PC-9 (cell line): Measurements from ENCODE around the gene RGL2. TPM values are rescaled to one million over a fixed set of nuclear protein-coding genes. Genes with fewer than 3 reads are reported as not detected.

Experiments
- BruUV-seq: library from RNA; stranded (reverse); fragments of 400-500 nt; replicated peaks from 2 replicates; lab custom pipeline; 2021; lab: Mats Ljungman, UMichigan
- CTCF ChIA-PET: fragments of 300-600 bp; sonication (Branson Sonifier 250); formaldehyde crosslinking; loops from one replicate; lab custom pipeline; 2022; ENCODE audit warnings: antibody characterized with exemption; lab: Charles Lee
- POLR2A ChIA-PET: fragments of 300-600 bp; sonication (Branson Sonifier 250); formaldehyde crosslinking; loops from one replicate; lab custom pipeline; 2022; ENCODE audit warnings: antibody characterized with exemption; ENCODE audit not compliant: unreplicated experiment; lab: Charles Lee
- DNase-seq, 2 experiments: peaks; one replicate each; pipeline versions ENCODE4 v3.0.0 to v3.0.0-alpha.2; 2015 to 2022; ENCODE audit warnings: mixed read lengths in 1 of 2
- H2AFZ ChIP-seq: fragments of 200-600 bp; sonication (generic); 2 replicates; pipeline ENCODE4 v1.8.1; 2017; ENCODE audit warnings: antibody characterized with exemption
- H3F3A ChIP-seq: fragments of 200-600 bp; sonication (generic); 2 replicates; pipeline ENCODE4 v1.8.1; 2017; ENCODE audit warnings: antibody characterized with exemption, mild to moderate bottlenecking, low read depth; ENCODE audit not compliant: insufficient read depth
- H3K27ac ChIP-seq: fragments of 200-600 bp; sonication (generic); 2 replicates; pipeline ENCODE4 v1.6.1; 2016; ENCODE audit warnings: mixed run types
- H3K27me3 ChIP-seq: fragments of 200-600 bp; sonication (generic); 2 replicates; pipeline ENCODE4 v1.6.1; 2016; ENCODE audit warnings: low read depth, mixed run types; ENCODE audit not compliant: insufficient read depth
- H3K36me3 ChIP-seq: fragments of 200-600 bp; sonication (generic); 2 replicates; pipeline ENCODE4 v1.6.1; 2016; ENCODE audit warnings: low read depth, mixed run types
- H3K4me1 ChIP-seq: fragments of 200-600 bp; sonication (generic); replicated peaks from 2 replicates; pipeline ENCODE4 v1.6.1; 2016; ENCODE audit warnings: mixed run types; ENCODE audit not compliant: insufficient read depth
- H3K4me2 ChIP-seq: fragments of 200-600 bp; sonication (generic); 2 replicates; pipeline ENCODE4 v1.6.1; 2017; ENCODE audit warnings: mixed run types
- H3K4me3 ChIP-seq: fragments of 200-600 bp; sonication (generic); 2 replicates; pipeline ENCODE4 v1.6.1; 2016; ENCODE audit warnings: mixed run types
- H3K79me2 ChIP-seq: fragments of 200-600 bp; sonication (generic); 2 replicates; pipeline ENCODE4 v1.6.1; 2017; ENCODE audit warnings: low read depth, mixed run types
- H3K9me2 ChIP-seq: fragments of 200-600 bp; sonication (generic); 2 replicates; pipeline ENCODE4 v1.8.1; 2017; ENCODE audit warnings: mild to moderate bottlenecking; ENCODE audit not compliant: insufficient read depth
- H3K9me3 ChIP-seq: fragments of 200-600 bp; sonication (generic); 2 replicates; pipeline ENCODE4 v1.8.1; 2016; ENCODE audit warnings: low read depth; ENCODE audit not compliant: insufficient read depth
- H4K20me1 ChIP-seq: fragments of 200-600 bp; sonication (generic); 2 replicates; pipeline ENCODE4 v1.8.1; 2017; ENCODE audit not compliant: insufficient read depth
- CTCF ChIP-seq: fragments of 200-600 bp; sonication (generic); conservative IDR thresholded peaks from 2 replicates; pipeline ENCODE4 v1.6.1; 2017; ENCODE audit warnings: mixed run types, antibody characterized with exemption, mild to moderate bottlenecking, moderate library complexity
- EZH2 ChIP-seq: fragments of 200-600 bp; sonication (generic); IDR thresholded peaks from 2 replicates; pipeline ENCODE4 v1.8.0; 2017; ENCODE audit warnings: antibody characterized with exemption, low read depth
- intact Hi-C: fragments of 100-400 bp; cut with micrococcal nuclease; formaldehyde crosslinking; loops from one replicate; pipeline ENCODE4 v1.10.0; 2022; ENCODE audit not compliant: unreplicated experiment
- total RNA-seq: library from RNA; stranded (reverse); gene quantifications from 2 replicates; pipeline ENCODE4 v1.2.3, GENCODE V29; 2021

The RGL2 gene
- total RNA-seq, 1 experiment from 2014 or later: 102 TPM

GRCh38 chr6:33315793-33316602, 17.3 kb upstream of the RGL2 start:
- ChIA-PET POLR2A (no interaction called here), CTCF (interaction anchor here (0.6 kb wide), 1 partner anchor 395 kb away, joined by 7 read pairs; the partner anchor contains the start of gene UQCC2)
- Histone ChIP-seq H3K9me3 (no peaks in the 10 kb centered on the region), H3K36me3 (peaks cover 16% of the 10 kb centered on the region; the same call in 1 of the 2 replicates), H3K4me2 (no peak overlapping the region), H3F3A (peaks cover 54% of the 10 kb centered on the region), H3K4me3 (no peak overlapping the region), H3K27me3 (no peaks in the 10 kb centered on the region), H3K79me2 (peaks cover 52% of the 10 kb centered on the region), H2AFZ (no peak overlapping the region), H3K9me2 (no peaks in the 10 kb centered on the region), H3K4me1 (peaks cover 48% of the 10 kb centered on the region), H3K27ac (no peak overlapping the region), H4K20me1 (peaks cover 6% of the 10 kb centered on the region; the same call in 1 of the 2 replicates)
- DNase-seq: no peak
- BruUV-seq: no TSS peak
- intact Hi-C loops: loop anchor here (10.0 kb wide), 1 partner anchor 259 kb away; no protein-coding TSS in a partner anchor
- TF ChIP-seq CTCF: no peak
- no peak for TF ChIP-seq EZH2

GRCh38 chr6:33314943-33315792, 16.4 kb upstream of the RGL2 start:
- Histone ChIP-seq H3K36me3 (0 out of 2 replicates have a peak, but pooled peaks cover 8% of the 10 kb centered on the region), H3K79me2 (peaks cover 52% of the 10 kb centered on the region), H3K27ac (no peak overlapping the region), H4K20me1 (peaks cover 6% of the 10 kb centered on the region; the same call in 1 of the 2 replicates), H3K4me2 (peak overlapping the region; percentile 89), H3K4me1 (peaks cover 40% of the 10 kb centered on the region), H3K9me3 (no peaks in the 10 kb centered on the region), H3K27me3 (no peaks in the 10 kb centered on the region), H3K4me3 (no peak overlapping the region), H3K9me2 (no peaks in the 10 kb centered on the region), H3F3A (peaks cover 46% of the 10 kb centered on the region), H2AFZ (no peak overlapping the region)
- no TSS peak for BruUV-seq
- DNase-seq: peak in 1 of 2 experiments; percentile 60
- TF ChIP-seq CTCF (no peak), EZH2 (no peak)
- ChIA-PET POLR2A (no interaction called here), CTCF (no interaction called here)
- intact Hi-C loops: loop anchor here (1.0 to 10.0 kb wide), 3 partner anchors 76 to 348 kb away; partner anchors contain the start of genes BRD2 and KIFC1

DNA sequence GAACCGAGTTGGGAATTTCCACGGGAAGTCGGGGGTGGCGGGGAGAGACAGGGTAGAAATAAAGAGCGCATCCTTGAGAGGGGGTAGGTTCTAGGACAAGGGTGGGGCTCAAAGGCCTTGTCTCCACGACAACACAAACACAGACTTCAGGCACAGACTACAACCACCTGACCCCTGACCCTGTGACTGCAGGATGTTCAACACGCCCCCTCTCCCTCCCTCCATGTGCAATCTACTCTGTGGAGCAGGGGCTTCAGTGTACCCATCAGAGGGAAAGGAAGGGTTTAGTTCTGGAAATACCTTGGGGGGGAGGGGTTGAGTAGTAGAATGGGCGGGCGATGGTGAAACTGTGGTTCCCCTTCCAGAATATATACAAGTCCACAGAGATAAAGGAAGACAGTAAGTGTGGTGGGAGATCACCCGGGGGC, 15.8 kb upstream of the RGL2 start:
- peak overlapping the region; percentile 72 for H3K27ac ChIP-seq
- TF ChIP-seq EZH2 (no peak), CTCF (no peak)
- CTCF ChIA-PET: no interaction called here
- H3K79me2 ChIP-seq: peaks cover 46% of the 10 kb centered on the region
- H4K20me1 ChIP-seq: peaks cover 6% of the 10 kb centered on the region; the same call in 1 of the 2 replicates
- no peaks in the 10 kb centered on the region for H3K27me3 ChIP-seq
- peak overlapping the region; percentile 81; the same call in 1 of the 2 replicates for H2AFZ ChIP-seq
- peak overlapping the region; percentile 89 for H3K4me2 ChIP-seq
- H3K9me3 ChIP-seq: no peaks in the 10 kb centered on the region
- BruUV-seq: no TSS peak
- 0 out of 2 replicates have a peak, but pooled peaks cover 4% of the 10 kb centered on the region for H3K36me3 ChIP-seq
- peaks cover 40% of the 10 kb centered on the region for H3F3A ChIP-seq
- DNase-seq: peak; percentile 41 to 58
- H3K4me3 ChIP-seq: peak overlapping the region; percentile 81
- POLR2A ChIA-PET: no interaction called here
- intact Hi-C loops: loop anchor here (1.0 to 10.0 kb wide), 3 partner anchors 77 to 347 kb away; partner anchors contain the start of genes BRD2 and KIFC1
- no peaks in the 10 kb centered on the region for H3K9me2 ChIP-seq
- peaks cover 33% of the 10 kb centered on the region for H3K4me1 ChIP-seq
